Esophagus squamous epithelium (tissue), 4 donors: ENCODE results near the gene SMARCC2.

Experiments
- POLR2A ChIP-seq, 4 donors: fragments of 450-650 bp; IDR thresholded peaks; one replicate each; pipeline ENCODE4 v1.6.1; 2017; ENCODE audit warnings: antibody characterized with exemption in 4 of 4, mild to moderate bottlenecking in 4 of 4, moderate library complexity in 3 of 4
- TF ChIP-seq, protein P1 (sequence below), 6 experiments: fragments of 450-650 bp in 4 of 6; fragments of 200-600 bp in 2 of 6; sonication (generic) in 2 of 6; IDR thresholded peaks; one replicate each; pipeline ENCODE4 v1.5.1; 2016 to 2019; ENCODE audit warnings: antibody characterized with exemption in 6 of 6, mild to moderate bottlenecking in 4 of 6, moderate library complexity in 4 of 6

- TF ChIP-seq, protein P1, sequence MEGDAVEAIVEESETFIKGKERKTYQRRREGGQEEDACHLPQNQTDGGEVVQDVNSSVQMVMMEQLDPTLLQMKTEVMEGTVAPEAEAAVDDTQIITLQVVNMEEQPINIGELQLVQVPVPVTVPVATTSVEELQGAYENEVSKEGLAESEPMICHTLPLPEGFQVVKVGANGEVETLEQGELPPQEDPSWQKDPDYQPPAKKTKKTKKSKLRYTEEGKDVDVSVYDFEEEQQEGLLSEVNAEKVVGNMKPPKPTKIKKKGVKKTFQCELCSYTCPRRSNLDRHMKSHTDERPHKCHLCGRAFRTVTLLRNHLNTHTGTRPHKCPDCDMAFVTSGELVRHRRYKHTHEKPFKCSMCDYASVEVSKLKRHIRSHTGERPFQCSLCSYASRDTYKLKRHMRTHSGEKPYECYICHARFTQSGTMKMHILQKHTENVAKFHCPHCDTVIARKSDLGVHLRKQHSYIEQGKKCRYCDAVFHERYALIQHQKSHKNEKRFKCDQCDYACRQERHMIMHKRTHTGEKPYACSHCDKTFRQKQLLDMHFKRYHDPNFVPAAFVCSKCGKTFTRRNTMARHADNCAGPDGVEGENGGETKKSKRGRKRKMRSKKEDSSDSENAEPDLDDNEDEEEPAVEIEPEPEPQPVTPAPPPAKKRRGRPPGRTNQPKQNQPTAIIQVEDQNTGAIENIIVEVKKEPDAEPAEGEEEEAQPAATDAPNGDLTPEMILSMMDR (IDR thresholded peaks at IDR 0.05): no peak
- no peak for TF ChIP-seq POLR2A (IDR thresholded peaks at IDR 0.05)
These were observed 35.0 kb downstream of the SMARCC2 start for GRCh38 chr12:56154246-56154771.
